Gastrocnemius medialis (tissue), 4 donors: ENCODE results near the gene SERPINE3.

Experiments used
- POLR2A ChIP-seq, 2 donors: fragments of 450-650 bp; IDR thresholded peaks; one replicate each; pipeline ENCODE4 v1.6.1; 2017; ENCODE audit warnings: antibody characterized with exemption in 2 of 2, mild to moderate bottlenecking in 2 of 2, moderate library complexity in 2 of 2
- TF ChIP-seq, protein P1 (sequence below), 5 experiments: fragments of 450-650 bp in 3 of 5; fragments of 200-600 bp in 2 of 5; sonication (generic) in 2 of 5; IDR thresholded peaks in 4 of 5; conservative IDR thresholded peaks in 1 of 5; 1 replicate in 4 of 5; 2 replicates in 1 of 5; pipeline ENCODE4 v1.5.1; 2016 to 2019; ENCODE audit warnings: antibody characterized with exemption in 5 of 5, mild to moderate bottlenecking in 3 of 5, moderate library complexity in 3 of 5

GRCh38 chr13:51298812-51299211 lies 40.7 kb upstream of the SERPINE3 start:
- TF ChIP-seq, protein P1, sequence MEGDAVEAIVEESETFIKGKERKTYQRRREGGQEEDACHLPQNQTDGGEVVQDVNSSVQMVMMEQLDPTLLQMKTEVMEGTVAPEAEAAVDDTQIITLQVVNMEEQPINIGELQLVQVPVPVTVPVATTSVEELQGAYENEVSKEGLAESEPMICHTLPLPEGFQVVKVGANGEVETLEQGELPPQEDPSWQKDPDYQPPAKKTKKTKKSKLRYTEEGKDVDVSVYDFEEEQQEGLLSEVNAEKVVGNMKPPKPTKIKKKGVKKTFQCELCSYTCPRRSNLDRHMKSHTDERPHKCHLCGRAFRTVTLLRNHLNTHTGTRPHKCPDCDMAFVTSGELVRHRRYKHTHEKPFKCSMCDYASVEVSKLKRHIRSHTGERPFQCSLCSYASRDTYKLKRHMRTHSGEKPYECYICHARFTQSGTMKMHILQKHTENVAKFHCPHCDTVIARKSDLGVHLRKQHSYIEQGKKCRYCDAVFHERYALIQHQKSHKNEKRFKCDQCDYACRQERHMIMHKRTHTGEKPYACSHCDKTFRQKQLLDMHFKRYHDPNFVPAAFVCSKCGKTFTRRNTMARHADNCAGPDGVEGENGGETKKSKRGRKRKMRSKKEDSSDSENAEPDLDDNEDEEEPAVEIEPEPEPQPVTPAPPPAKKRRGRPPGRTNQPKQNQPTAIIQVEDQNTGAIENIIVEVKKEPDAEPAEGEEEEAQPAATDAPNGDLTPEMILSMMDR (IDR thresholded peaks at IDR 0.05 in 4 of 5, conservative IDR thresholded peaks at IDR 0.05 in 1 of 5): no peak
- no peak for TF ChIP-seq POLR2A (IDR thresholded peaks at IDR 0.05)
